Measurements from ENCODE around the gene TMEFF1.

TMEFF1 gene

GRCh38 chr9:100466829-100467221 lies 6.1 kb upstream of the TMEFF1 start:
- no peak overlapping the region for H3K4me3 ChIP-seq (ENCODE audit: low read length)
- TF ChIP-seq ZNF274 (IDR thresholded peaks at IDR 0.05; ENCODE audit: low read depth, low read length): no peak

GRCh38 chr9:100468041-100468440 lies 4.9 kb upstream of the TMEFF1 start:
- TF ChIP-seq ZNF274 (IDR thresholded peaks at IDR 0.05; ENCODE audit: low read depth, low read length): no peak
- no peak overlapping the region for H3K4me3 ChIP-seq (ENCODE audit: low read length)

DNA sequence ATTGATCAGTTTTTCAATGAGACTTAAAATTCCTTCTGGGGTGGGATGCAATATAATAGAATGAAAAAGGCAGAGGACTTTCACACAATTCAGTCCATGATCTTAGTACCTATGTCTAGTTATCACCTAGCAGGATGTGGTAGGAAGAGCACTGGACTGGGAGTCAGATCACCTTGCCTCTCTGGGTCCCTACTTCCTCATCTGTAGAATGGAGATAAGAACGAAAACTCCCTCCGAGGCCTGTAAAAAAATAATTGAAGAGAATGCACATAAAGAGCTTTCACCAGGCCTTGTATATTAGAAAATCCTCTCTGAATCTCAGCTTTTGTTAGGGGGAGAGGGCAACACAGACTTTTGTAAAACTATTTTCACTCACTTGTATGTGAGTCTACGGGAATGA lies 681 bp upstream of the TMEFF1 start:
- no peak for TF ChIP-seq ZNF274 (IDR thresholded peaks at IDR 0.05; ENCODE audit: low read depth, low read length)

DNA sequence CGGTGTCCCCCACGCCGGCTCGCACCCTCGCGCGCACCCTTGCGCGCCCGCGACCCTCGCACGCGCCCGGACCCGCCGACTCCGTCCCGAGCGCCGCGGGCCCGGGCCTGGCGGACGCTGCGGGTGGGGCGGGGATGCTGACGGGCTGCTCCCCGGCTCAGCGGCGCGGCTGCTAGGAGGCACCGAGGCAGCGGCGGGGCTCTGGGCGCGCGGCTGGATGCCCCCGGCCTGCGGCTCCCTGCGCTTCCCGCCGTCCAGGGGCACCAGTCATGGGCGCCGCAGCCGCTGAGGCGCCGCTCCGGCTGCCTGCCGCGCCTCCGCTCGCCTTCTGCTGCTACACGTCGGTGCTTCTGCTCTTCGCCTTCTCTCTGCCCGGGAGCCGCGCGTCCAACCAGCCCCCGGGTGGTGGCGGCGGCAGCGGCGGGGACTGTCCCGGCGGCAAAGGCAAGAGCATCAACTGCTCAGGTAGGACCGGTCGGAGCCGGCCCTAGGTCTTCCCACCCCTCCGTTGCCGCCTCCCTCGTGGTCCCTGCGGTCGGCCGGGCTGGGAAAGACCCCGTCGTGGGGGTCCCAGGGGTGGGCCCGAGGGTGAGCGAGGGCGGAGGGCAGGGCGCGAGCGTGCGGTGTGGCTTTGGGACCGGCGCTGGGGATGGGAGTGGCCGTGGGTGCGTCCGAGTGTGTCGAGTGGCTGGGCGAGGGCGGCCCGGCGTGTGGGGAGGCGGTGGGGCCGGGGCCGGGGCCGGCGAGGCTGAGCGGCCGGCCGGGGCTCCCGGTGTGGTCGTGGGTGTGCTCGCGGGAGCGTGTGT lies 530 bp downstream of the TMEFF1 start:
- H3K4me3 ChIP-seq (ENCODE audit: low read length): peak overlapping the region; percentile 58
- no peak for TF ChIP-seq ZNF274 (IDR thresholded peaks at IDR 0.05; ENCODE audit: low read depth, low read length)

More for the DNA sequence above, 681 bp upstream of the TMEFF1 start:
- no peak overlapping the region; the same call in 1 of the 2 replicates for H3K4me3 ChIP-seq (ENCODE audit: low read length)

- H3K4me3 ChIP-seq (ENCODE audit: low read length): peak overlapping the region; percentile 58
- no peak for TF ChIP-seq ZNF274 (IDR thresholded peaks at IDR 0.05; ENCODE audit: low read depth, low read length)
These were observed 1.4 kb downstream of the TMEFF1 start for GRCh38 chr9:100474082-100474923.

DNA sequence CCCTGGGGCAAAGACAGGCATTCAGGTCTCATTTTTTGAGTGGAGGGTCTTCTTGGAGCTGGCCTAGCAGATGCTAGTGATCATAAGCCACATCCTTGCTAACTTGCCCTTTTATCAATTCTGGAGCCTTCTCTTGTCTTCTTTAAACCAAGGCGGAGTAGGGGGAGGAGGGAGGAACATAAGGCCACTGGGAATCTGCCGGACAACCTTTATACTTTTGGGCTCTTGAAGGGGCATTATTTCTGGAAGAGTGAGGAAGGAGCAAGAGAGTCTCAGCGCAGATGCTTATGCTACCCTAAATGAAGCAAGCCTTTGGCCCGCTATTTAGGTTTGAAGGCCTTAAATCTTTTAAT lies 2.0 kb downstream of the TMEFF1 start:
- no peak overlapping the region for H3K4me3 ChIP-seq (ENCODE audit: low read length)
- TF ChIP-seq ZNF274 (IDR thresholded peaks at IDR 0.05; ENCODE audit: low read depth, low read length): no peak

DNA sequence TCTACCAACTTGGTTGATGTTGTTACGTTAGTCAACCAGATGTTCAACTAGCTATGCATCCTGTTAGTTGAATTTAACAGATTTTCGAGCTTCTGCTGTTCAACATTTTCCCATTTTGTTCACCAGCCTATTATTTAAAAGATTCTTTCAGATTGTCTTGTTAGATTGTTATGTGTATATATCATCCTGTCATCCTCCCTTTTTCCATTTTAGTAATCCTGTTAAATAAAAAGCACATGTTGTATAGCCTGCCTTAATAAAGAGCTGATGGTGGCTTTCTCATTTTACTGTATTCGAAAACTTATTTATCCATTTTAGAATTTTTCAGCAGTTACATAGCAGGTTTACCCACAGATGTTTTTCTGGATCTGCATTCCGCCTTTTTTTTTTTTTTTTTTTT lies 4.3 kb downstream of the TMEFF1 start:
- no peak overlapping the region for H3K4me3 ChIP-seq (ENCODE audit: low read length)
- TF ChIP-seq ZNF274 (IDR thresholded peaks at IDR 0.05; ENCODE audit: low read depth, low read length): no peak

DNA sequence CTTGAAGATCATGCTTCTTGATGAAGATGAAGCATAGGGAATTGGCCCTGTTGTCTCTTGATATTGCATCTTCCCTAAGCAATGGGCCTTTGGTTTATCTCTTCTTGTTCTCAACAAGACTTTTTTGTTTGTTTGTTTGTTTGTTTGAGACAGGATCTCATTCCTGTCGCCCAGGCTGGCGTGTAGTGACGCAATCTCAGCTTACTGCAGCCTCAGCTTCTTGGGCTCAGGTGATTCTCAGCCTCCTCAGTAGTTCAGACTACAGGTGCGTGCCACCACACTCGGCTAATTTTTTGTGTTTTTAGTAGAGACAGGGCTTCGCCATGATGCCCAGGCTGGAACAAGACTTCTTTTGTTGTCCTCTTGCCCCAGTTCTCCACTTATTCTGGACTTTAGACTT lies 5.2 kb downstream of the TMEFF1 start:
- no peak for TF ChIP-seq ZNF274 (IDR thresholded peaks at IDR 0.05; ENCODE audit: low read depth, low read length)
- H3K4me3 ChIP-seq (ENCODE audit: low read length): no peak overlapping the region

DNA sequence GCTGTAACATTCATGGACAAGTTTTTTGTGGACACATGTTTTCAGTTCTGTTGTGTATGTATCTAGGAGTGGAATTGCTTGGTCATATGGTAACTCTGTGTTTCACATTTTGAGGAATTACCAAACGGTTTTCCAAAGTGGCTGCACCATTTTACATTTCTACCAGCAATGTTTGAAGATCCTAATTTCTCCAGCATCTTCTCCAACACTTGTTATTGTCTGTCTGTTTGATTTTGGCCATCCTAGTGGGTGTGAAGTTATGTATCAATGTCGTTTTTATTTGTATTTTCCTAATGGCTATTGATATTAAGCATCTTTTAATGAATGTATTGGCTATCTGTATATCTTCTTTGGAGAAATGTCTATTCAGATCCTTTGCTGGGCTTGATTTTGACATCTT lies 6.9 kb downstream of the TMEFF1 start:
- H3K4me3 ChIP-seq (ENCODE audit: low read length): no peak overlapping the region
- no peak for TF ChIP-seq ZNF274 (IDR thresholded peaks at IDR 0.05; ENCODE audit: low read depth, low read length)

- H3K4me3 ChIP-seq (ENCODE audit: low read length): no peak overlapping the region
- TF ChIP-seq ZNF274 (IDR thresholded peaks at IDR 0.05; ENCODE audit: low read depth, low read length): no peak
These were observed 12.2 kb downstream of the TMEFF1 start for GRCh38 chr9:100485196-100485595.

- TF ChIP-seq ZNF274 (IDR thresholded peaks at IDR 0.05; ENCODE audit: low read depth, low read length): no peak
- no peak overlapping the region for H3K4me3 ChIP-seq (ENCODE audit: low read length)
These were observed 13.7 kb downstream of the TMEFF1 start for GRCh38 chr9:100486479-100487176.

- H3K4me3 ChIP-seq (ENCODE audit: low read length): no peak overlapping the region
- TF ChIP-seq ZNF274 (IDR thresholded peaks at IDR 0.05; ENCODE audit: low read depth, low read length): no peak
These were observed 15.2 kb downstream of the TMEFF1 start for GRCh38 chr9:100488177-100488576.

DNA sequence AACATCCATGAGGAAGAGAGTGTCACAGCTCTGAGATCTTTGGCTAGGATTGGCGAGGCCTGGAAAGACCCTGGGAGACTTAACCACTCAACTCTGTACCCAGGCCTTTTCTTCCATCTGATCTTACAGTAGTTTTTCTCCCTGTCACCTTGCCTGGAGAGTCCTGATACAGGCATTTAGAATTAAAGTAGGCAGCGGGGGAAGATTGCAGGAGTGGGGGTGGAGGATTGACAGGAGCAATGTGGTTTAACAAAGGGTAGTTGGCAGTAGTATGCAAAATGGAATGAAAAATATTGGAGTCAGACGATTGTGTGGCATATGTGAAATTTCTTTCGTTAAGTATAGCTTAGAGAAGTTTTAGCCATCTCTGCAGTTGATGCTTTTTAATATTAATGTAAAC lies 16.9 kb downstream of the TMEFF1 start:
- no peak for TF ChIP-seq ZNF274 (IDR thresholded peaks at IDR 0.05; ENCODE audit: low read depth, low read length)
- H3K4me3 ChIP-seq (ENCODE audit: low read length): no peak overlapping the region

DNA sequence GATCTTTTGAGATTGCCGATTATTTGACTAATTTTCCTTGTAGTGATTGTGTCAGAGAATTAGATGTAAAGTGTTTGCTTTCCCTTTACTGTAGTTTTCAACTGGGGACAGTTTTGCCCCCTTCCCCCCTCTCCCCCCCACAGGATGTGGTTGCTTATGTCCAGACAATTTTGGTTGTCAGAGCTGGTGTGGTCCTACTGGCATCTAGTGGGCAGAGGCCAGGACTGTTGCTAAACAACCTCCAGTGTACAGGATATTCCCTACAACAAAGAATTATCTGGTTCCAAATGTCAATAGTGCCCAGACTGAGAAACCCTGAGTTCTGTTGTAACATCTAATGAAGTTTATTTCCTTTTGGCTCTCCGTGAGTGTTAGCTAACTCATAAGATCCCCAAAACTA lies 20.0 kb downstream of the TMEFF1 start:
- H3K4me3 ChIP-seq (ENCODE audit: low read length): no peak overlapping the region
- TF ChIP-seq ZNF274 (IDR thresholded peaks at IDR 0.05; ENCODE audit: low read depth, low read length): no peak
